DND-41 (cell line): Measurements from ENCODE around the gene GPT2.

Experiments used
- EZH2 ChIP-seq: IDR thresholded peaks from 3 replicates; pipeline ENCODE4 v1.6.1; 2012; ENCODE audit warnings: borderline replicate concordance, low read depth, mild to moderate bottlenecking, moderate library complexity, low read length, inconsistent platforms; ENCODE audit not compliant: severe bottlenecking
- TF ChIP-seq, protein P1 (sequence below): IDR thresholded peaks from 2 replicates; pipeline ENCODE4 v1.5.1; 2012; ENCODE audit warnings: borderline replicate concordance, low read length, moderate library complexity, mild to moderate bottlenecking; ENCODE audit not compliant: poor library complexity, severe bottlenecking; ENCODE audit errors: extremely low read depth

DNA sequence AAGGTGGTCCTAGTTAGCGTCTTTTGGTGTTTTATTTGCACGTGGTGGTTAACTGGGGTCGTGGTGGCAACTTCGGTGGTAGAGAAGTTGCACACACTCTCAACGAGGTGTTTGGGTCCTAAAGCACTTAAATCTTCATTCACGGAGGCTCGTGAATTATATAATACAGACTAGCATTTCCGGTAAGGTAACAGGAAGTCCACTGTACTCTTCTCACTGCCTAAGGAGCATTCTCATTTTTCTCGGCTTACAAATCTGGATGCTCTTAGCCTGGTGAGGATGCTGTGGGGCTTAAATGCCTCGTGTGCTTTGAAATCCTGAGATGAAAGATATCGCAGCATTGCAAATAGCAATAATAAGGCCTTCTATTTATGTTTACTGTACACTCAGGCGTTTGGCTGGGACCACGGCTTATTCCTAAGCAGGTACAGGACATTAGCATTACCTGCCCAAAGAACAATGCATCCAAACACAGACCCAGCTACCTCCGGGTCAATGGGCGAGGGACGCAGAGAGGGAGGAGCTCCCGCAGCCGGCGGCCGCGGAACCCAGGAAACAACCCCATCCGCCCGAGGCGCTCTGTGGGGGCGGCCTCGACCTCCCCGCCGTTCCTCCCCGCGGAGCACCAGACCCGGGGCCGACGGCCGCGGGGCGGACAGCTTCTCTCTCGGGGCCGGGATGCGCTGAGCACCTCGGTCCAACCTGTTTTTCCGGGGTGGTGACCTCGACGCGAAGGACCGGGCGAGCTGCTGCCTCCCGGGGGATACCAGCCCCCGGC is 88.5 kb downstream of the GPT2 start:
- TF ChIP-seq, protein P1, sequence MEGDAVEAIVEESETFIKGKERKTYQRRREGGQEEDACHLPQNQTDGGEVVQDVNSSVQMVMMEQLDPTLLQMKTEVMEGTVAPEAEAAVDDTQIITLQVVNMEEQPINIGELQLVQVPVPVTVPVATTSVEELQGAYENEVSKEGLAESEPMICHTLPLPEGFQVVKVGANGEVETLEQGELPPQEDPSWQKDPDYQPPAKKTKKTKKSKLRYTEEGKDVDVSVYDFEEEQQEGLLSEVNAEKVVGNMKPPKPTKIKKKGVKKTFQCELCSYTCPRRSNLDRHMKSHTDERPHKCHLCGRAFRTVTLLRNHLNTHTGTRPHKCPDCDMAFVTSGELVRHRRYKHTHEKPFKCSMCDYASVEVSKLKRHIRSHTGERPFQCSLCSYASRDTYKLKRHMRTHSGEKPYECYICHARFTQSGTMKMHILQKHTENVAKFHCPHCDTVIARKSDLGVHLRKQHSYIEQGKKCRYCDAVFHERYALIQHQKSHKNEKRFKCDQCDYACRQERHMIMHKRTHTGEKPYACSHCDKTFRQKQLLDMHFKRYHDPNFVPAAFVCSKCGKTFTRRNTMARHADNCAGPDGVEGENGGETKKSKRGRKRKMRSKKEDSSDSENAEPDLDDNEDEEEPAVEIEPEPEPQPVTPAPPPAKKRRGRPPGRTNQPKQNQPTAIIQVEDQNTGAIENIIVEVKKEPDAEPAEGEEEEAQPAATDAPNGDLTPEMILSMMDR, result no peak
- TF ChIP-seq EZH2, result no peak
